Ishikawa (cell line): ENCODE measurements around the gene MRE11.

Source experiments
- CEBPB ChIP-seq: IDR thresholded peaks from 2 replicates; pipeline ENCODE4 v1.6.1; 2012
- CREB1 ChIP-seq: IDR thresholded peaks from 2 replicates; pipeline ENCODE4 v1.6.1; 2012; ENCODE audit warnings: low read depth
- EP300 ChIP-seq: IDR thresholded peaks from 2 replicates; pipeline ENCODE4 v1.6.1; 2012; ENCODE audit warnings: borderline replicate concordance
- MAX ChIP-seq: IDR thresholded peaks from 2 replicates; pipeline ENCODE4 v1.6.1; 2012
- NFIC ChIP-seq: IDR thresholded peaks from 2 replicates; pipeline ENCODE4 v1.6.1; 2012
- RAD21 ChIP-seq: IDR thresholded peaks from 2 replicates; pipeline ENCODE4 v1.6.1; 2012; ENCODE audit warnings: low read depth
- REST ChIP-seq: IDR thresholded peaks from 2 replicates; pipeline ENCODE4 v1.6.1; 2012; ENCODE audit warnings: low read depth, mild to moderate bottlenecking
- TAF1 ChIP-seq: IDR thresholded peaks from 2 replicates; pipeline ENCODE4 v1.6.1; 2012; ENCODE audit warnings: low read depth, mild to moderate bottlenecking
- YY1 ChIP-seq: IDR thresholded peaks from 2 replicates; pipeline ENCODE4 v1.6.1; 2012; ENCODE audit warnings: low read depth

- no peak for TF ChIP-seq REST
- TF ChIP-seq EP300: no peak
- no peak for TF ChIP-seq YY1
- TF ChIP-seq MAX: no peak
- TF ChIP-seq NFIC: peak; percentile 63
- no peak for TF ChIP-seq TAF1
- no peak for TF ChIP-seq CREB1
- no peak for TF ChIP-seq RAD21
- no peak for TF ChIP-seq CEBPB
Measured at GRCh38 chr11:94513091-94513490, 19.4 kb upstream of the MRE11 start.
